Activated naive CD4-positive, alpha-beta T cell treated with anti-CD3 and anti-CD28 coated beads for 36 hours (primary cell): ENCODE results near the gene LRRC4B. TPM values are rescaled to one million over a fixed set of nuclear protein-coding genes. Genes with fewer than 3 reads are reported as not detected.
A peak's percentile ranks its signal among the peaks of the same experiment; 100 is the strongest.

ENCODE experiments used
- CTCF ChIA-PET: fragments of 350-600 bp; sonication (Branson Sonifier 250); formaldehyde crosslinking; loops from one replicate; lab custom pipeline; 2021; ENCODE audit warnings: antibody characterized with exemption; lab: Charles Lee
- DNase-seq: peaks from one replicate; pipeline ENCODE4 v3.0.0-alpha.2; 2020
- H3K27ac Mint-ChIP-seq: one replicate; pipeline ENCODE4 v1.8.0; 2021; ENCODE audit warnings: mild to moderate bottlenecking, mixed read lengths
- H3K27me3 Mint-ChIP-seq: one replicate; pipeline ENCODE4 v1.8.0; 2021; ENCODE audit warnings: low read depth, mixed read lengths
- H3K36me3 Mint-ChIP-seq: one replicate; pipeline ENCODE4 v1.8.0; 2021; ENCODE audit warnings: low read depth, mixed read lengths
- H3K4me1 Mint-ChIP-seq: one replicate; pipeline ENCODE4 v1.8.0; 2021; ENCODE audit warnings: low read depth, mixed read lengths
- H3K4me3 Mint-ChIP-seq: one replicate; pipeline ENCODE4 v1.8.0; 2021; ENCODE audit warnings: mild to moderate bottlenecking, moderate library complexity, mixed read lengths
- H3K9me3 Mint-ChIP-seq: one replicate; pipeline ENCODE4 v1.8.0; 2021; ENCODE audit warnings: mixed read lengths
- intact Hi-C: fragments of 100-400 bp; cut with micrococcal nuclease; formaldehyde crosslinking; loops from one replicate; pipeline ENCODE4 v1.15.1; 2023
- total RNA-seq, 2 experiments: library from RNA; stranded (reverse); gene quantifications; one replicate each; pipeline ENCODE4 v1.2.3, GENCODE V29; 2021

Gene LRRC4B
- total RNA-seq, 2 experiments from 2014 or later: not detected

- CTCF ChIA-PET: no interaction called here
- Mint-ChIP-seq H3K36me3 (peaks cover 2% of the 10 kb centered on the region), H3K27ac (no peak overlapping the region), H3K4me3 (no peak overlapping the region), H3K9me3 (no peaks in the 10 kb centered on the region), H3K27me3 (no peaks in the 10 kb centered on the region), H3K4me1 (peaks cover 18% of the 10 kb centered on the region)
- DNase-seq: no peak
- intact Hi-C loops: no loop called here
Measured at GRCh38 chr19:50506700-50507099, 61.5 kb downstream of the LRRC4B start.

- no peaks in the 10 kb centered on the region for H3K9me3 Mint-ChIP-seq
- intact Hi-C loops: no loop called here
- peaks cover 14% of the 10 kb centered on the region for H3K4me1 Mint-ChIP-seq
- H3K36me3 Mint-ChIP-seq: peaks cover 2% of the 10 kb centered on the region
- no peak for DNase-seq
- CTCF ChIA-PET: no interaction called here
- no peaks in the 10 kb centered on the region for H3K27me3 Mint-ChIP-seq
- no peak overlapping the region for H3K4me3 Mint-ChIP-seq
- no peak overlapping the region for H3K27ac Mint-ChIP-seq
Measured at GRCh38 chr19:50505856-50506611, 62.2 kb downstream of the LRRC4B start.

DNA sequence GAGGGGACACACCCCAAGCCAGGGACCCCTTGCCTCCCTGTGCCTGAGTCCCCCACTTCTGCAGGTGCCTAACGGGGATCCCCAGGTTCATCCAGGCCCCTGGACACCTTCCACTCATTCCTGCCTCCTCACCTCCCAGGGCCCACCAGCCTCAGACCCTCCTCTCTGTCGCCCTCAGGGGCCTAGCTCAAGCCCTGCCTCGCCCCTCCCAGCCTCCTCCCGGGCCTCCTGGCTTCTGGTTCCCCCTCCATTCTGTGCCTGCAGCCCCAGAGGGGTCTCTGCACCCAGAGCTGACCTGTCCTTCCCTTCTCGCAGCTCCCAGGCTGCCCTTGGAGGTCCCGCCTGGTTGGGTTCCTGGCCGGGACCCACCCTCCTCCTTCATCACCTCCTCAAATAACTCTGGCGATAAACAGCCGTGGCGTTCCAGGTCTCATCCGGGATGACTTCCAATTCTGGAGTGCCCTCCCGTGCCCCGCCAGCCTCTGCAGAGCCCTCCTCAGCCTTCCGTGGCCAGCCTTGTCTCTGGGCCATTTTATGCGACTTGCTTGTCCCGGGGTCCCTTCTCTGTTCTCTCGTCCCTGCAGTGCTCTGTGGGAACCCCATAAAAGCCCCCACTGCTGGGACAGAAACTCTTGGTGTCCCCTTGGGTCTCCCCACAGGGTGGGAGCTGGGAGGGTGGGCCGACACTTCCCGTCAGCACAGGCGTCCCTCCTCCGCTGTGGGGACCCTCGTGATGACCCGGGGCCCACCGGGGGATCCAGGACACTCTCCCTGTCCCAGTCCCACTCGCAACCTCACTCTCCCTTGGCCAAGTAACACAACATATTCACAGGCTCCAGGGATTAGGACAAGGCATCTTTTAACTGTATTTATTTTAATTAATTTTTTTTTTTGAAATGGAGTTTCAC lies 66.4 kb downstream of the LRRC4B start:
- intact Hi-C loops: no loop called here
- Mint-ChIP-seq H3K27me3 (no peaks in the 10 kb centered on the region), H3K4me3 (no peak overlapping the region), H3K9me3 (no peaks in the 10 kb centered on the region), H3K4me1 (no peaks in the 10 kb centered on the region), H3K27ac (no peak overlapping the region), H3K36me3 (no peaks in the 10 kb centered on the region)
- DNase-seq: no peak
- CTCF ChIA-PET: no interaction called here

GRCh38 chr19:50501186-50501567 lies 67.1 kb downstream of the LRRC4B start:
- Mint-ChIP-seq H3K36me3 (no peaks in the 10 kb centered on the region), H3K4me1 (no peaks in the 10 kb centered on the region), H3K27ac (no peak overlapping the region), H3K9me3 (no peaks in the 10 kb centered on the region), H3K4me3 (no peak overlapping the region), H3K27me3 (no peaks in the 10 kb centered on the region)
- DNase-seq: no peak
- CTCF ChIA-PET: no interaction called here
- intact Hi-C loops: no loop called here

DNA sequence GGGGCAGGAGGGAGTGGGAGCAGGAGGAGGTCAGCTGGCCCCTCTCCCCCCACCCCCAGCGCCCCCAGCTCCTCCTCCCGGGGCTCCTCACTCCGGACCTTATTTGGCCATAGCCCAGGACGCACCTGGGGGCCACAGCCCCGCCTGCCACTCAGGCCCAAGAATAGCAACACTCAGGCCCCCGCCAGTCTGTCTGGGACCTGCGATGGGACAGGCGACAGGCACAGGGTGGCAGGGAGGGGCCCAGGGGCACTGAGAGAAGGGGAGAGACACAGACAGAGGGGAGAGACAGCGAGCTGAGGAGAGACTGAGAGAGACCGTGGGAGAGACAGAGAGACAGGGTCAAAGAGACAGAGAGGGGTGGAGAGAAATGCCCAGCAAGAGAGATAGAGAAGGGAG lies 67.5 kb downstream of the LRRC4B start:
- CTCF ChIA-PET: interaction anchor here (0.6 kb wide), 1 partner anchor 562 kb away, joined by 5 read pairs; no protein-coding TSS in a partner anchor
- no peaks in the 10 kb centered on the region for H3K9me3 Mint-ChIP-seq
- H3K36me3 Mint-ChIP-seq: no peaks in the 10 kb centered on the region
- H3K4me1 Mint-ChIP-seq: no peaks in the 10 kb centered on the region
- H3K27ac Mint-ChIP-seq: no peak overlapping the region
- no peaks in the 10 kb centered on the region for H3K27me3 Mint-ChIP-seq
- no peak for DNase-seq
- intact Hi-C loops: no loop called here
- no peak overlapping the region for H3K4me3 Mint-ChIP-seq

DNA sequence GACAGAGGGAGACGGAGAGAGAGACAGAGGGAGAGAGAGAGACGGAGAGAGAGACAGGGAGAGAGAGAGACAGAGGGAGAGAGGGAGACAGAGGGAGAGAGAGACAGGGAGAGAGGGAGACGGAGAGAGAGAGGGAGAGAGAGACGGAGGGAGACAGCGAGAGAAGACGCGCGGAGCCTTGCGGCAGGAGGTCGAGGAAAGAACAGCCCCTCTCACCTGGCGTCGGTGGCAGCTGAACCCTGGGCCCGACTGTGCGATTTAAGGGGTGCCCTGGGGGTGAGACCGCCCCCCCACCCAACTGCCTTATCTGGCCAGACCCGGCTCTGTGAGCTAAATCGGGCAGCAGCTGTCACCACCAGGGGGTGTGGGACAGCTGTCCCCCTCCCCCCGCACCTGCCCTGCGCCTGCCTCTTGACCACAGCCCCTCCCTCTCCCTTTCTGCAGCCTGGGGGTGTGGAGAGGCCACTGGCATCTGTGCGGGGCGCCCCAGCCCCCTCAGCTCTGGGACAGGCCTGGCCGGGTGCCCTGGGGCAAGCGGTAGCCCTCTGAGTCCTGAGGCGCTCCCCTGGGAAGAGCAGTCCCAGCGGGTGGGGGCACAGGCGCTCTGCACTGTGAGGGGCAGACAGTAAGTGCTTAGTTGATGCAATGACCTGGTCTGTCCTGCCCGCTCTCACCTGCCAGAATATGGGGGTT lies 68.0 kb downstream of the LRRC4B start:
- Mint-ChIP-seq H3K9me3 (no peaks in the 10 kb centered on the region), H3K27me3 (no peaks in the 10 kb centered on the region), H3K4me3 (no peak overlapping the region), H3K36me3 (no peaks in the 10 kb centered on the region), H3K27ac (no peak overlapping the region), H3K4me1 (no peaks in the 10 kb centered on the region)
- intact Hi-C loops: no loop called here
- CTCF ChIA-PET: interaction anchor here (0.6 kb wide), 1 partner anchor 562 kb away, joined by 5 read pairs; no protein-coding TSS in a partner anchor
- DNase-seq: peak; percentile 22

GRCh38 chr19:50498219-50499056 lies 69.8 kb downstream of the LRRC4B start:
- no peaks in the 10 kb centered on the region for H3K4me1 Mint-ChIP-seq
- no peaks in the 10 kb centered on the region for H3K9me3 Mint-ChIP-seq
- DNase-seq: no peak
- H3K27ac Mint-ChIP-seq: no peak overlapping the region
- intact Hi-C loops: no loop called here
- no peak overlapping the region for H3K4me3 Mint-ChIP-seq
- no peaks in the 10 kb centered on the region for H3K27me3 Mint-ChIP-seq
- no peaks in the 10 kb centered on the region for H3K36me3 Mint-ChIP-seq
- CTCF ChIA-PET: no interaction called here

DNA sequence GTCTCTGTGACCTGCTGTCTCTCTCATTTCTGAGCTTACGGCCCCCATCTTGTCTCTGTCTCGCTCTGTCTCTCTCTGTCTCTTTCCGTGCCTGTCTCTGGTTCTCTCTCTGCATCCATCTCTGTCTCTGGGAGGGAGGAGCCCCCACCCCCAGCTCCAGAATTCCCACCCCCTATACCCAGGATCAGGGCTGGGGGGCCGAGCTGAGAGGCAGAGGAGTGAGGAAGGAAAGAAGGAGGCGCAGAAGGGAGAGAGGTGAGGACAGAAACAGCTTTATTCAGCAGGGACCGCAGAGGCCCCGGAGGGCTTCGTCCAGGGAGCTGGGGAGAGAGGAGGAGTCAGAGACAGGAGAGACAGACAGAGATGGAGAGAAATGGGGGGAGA lies 71.2 kb downstream of the LRRC4B start:
- Mint-ChIP-seq H3K36me3 (no peaks in the 10 kb centered on the region), H3K27me3 (no peaks in the 10 kb centered on the region), H3K9me3 (no peaks in the 10 kb centered on the region), H3K4me1 (peaks cover 5% of the 10 kb centered on the region), H3K27ac (no peak overlapping the region), H3K4me3 (no peak overlapping the region)
- intact Hi-C loops: no loop called here
- CTCF ChIA-PET: no interaction called here
- no peak for DNase-seq

DNA sequence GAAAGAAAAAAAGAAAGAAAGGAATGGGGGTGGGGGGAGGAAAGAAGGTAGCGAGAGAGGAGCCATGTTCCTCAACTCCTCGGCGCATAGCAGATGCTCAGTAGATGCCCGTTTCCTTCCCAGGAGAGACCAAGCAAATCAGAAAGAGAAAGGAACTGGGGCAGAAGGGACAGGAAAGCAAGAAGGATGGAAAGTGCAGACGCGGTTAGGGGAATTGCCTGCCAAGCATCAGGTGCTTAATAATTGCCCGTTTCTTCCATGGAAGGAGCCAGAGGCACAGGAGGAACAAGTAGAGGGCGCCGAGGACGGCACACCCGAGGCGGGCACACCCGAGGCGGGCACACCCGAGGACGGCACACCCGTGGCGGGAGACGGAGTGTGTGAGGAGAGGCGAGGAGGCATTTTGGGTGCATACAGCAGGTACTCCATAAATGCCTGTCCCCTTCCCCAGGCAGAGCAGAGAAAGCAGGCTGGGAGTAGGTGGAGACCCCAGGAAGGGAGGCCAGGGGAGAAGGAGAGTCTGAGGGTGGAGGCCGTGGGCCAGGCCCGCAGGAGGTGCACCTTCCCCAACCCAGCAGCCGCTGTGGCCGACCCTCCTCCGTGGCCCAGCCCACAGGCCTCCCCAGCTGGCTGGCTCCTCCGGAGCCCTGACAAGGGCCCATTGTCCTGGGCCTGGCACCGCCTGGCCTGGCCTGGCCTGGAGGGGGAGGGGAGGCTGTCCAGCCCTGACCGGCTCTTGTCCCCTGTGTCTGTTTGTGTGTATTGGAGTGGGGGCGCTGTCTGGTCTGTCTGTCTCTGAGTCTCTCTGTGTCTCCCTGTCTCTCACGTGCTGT lies 71.8 kb downstream of the LRRC4B start:
- H3K4me3 Mint-ChIP-seq: no peak overlapping the region
- H3K4me1 Mint-ChIP-seq: peaks cover 11% of the 10 kb centered on the region
- no peak overlapping the region for H3K27ac Mint-ChIP-seq
- peaks cover 3% of the 10 kb centered on the region for H3K27me3 Mint-ChIP-seq
- H3K36me3 Mint-ChIP-seq: peaks cover 1% of the 10 kb centered on the region
- CTCF ChIA-PET: interaction anchor here (0.7 kb wide), 1 partner anchor 81 kb away, joined by 3 read pairs; no protein-coding TSS in a partner anchor
- DNase-seq: no peak
- H3K9me3 Mint-ChIP-seq: no peaks in the 10 kb centered on the region
- intact Hi-C loops: no loop called here

- Mint-ChIP-seq H3K36me3 (peaks cover 1% of the 10 kb centered on the region), H3K27me3 (peaks cover 3% of the 10 kb centered on the region), H3K27ac (no peak overlapping the region), H3K9me3 (no peaks in the 10 kb centered on the region), H3K4me1 (peaks cover 22% of the 10 kb centered on the region), H3K4me3 (no peak overlapping the region)
- DNase-seq: no peak
- CTCF ChIA-PET: no interaction called here
- intact Hi-C loops: no loop called here
Measured at GRCh38 chr19:50495020-50495531, 73.2 kb downstream of the LRRC4B start.
